HG02588 (cell line): ENCODE measurements around the gene SPG7.
A peak's percentile ranks its signal among the peaks of the same experiment; 100 is the strongest.

Experiments
- ATAC-seq: cut with Tn5 transposase; IDR thresholded peaks from one replicate; pipeline ENCODE4 v1.9.1; 2021; ENCODE audit warnings: mild to moderate bottlenecking, moderate library complexity; ENCODE audit not compliant: unreplicated experiment

SPG7 gene

DNA sequence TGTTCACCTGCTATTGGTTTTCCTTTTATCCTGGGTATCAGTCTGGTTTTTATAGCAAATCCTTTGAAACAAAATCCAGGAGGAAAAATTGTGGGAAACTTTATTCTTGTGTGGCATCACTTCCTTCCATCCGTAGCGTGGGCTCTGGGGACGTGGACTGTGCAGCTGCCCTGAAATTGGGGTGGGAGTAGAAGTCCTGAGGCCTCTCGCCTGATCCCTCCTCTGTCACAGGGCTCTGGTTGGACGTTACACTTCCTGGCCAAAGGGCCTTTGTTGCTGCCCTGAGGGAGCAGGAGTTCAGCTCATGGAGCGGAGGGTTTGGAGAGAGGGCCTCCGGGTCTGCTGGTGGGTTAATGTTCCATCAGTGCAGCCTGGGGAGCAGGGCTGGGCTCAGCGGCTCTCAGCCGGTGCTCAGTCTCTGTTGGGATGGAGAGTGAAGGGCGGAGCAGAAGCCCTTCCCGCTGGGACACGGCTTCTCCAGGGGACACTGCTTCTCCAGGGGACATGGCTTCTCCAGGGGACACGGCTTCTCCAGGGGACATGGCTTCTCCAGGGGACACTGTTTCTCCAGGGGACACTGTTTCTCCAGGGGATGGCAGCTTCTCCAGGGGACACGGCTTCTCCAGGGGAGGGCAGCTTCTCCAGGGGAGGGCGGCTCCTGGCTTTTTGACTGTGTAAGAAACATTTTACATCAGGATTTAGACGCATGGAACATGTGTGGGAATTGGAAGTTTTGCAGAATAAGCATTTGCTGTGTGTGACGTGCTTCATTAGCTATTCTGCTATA is 37.0 kb downstream of the SPG7 start:
- ATAC-seq, result no peak

DNA sequence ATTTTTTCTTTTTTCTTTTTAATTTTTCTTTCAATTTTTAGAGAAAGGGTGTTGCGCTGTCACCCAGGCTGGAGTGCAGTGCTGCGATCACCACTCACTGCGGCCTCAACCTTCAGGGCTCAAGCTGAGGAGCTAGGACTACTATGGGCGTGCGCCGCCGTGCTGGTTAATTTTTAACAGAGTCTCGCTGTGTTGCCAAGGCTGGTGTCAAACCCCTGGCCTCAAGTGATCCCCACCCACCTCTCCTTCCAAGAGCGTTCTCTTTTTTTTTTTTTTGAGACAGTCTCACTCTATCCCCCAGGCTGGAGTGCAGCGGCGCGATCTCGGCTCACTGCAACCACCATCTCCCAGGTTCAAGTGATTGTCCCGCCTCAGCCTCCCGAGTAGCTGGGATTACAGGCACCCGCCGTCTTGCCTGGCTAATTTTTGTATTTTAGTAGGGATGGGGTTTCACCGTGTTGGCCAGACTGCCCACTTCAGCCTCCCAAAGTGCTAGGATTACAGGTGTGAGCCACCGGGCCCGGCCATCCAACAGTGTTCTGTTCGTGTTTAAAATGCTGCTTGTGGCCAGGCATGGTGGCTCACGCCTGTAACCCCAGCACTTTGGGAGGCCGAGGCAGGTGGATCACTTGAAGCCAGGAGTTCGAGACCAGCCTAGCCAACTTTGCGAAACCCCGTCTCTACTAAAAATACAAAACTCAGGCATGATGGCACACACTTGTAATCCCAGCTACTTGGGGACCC is 37.8 kb downstream of the SPG7 start:
- no peak for ATAC-seq

DNA sequence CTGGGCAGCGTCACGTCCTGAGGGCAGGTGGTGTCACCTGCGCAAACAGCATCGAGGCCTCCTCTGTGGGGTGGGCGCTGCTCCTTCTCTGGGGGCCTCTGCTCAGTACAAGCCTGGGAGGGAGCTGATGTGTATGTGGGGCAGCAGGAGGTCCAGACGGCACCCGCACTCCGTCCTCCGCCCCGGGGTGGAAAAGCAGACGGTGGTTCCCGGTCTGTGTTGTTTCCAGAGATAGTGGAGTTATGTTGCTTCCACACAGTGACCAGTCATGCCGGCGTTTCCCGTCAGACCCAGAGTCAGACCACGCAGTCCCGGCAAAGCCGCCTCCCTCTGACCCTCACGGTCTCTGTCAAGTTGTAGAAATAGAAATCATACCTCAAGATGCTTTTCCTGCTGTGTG is 38.6 kb downstream of the SPG7 start:
- ATAC-seq, result no peak

DNA sequence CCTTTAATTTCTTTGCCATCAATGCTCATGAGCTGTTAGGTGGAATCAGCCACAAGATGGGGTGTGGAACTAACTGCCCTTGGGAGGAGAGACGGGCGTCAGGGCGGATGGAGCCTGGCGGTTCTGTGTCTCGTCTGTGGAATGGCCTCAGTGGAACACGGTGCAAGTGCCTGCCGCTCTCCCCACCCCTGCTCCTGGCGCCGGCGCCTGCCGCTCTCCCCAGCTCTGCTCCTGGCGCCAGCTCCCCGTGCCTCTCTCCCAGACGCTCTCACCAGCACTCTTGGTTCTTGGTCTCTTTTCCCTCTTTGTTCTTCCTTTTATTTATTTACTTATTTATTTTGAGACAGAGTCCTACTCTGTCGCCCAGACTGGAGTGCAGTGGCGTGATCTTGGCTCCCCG is 39.1 kb downstream of the SPG7 start:
- no peak for ATAC-seq

DNA sequence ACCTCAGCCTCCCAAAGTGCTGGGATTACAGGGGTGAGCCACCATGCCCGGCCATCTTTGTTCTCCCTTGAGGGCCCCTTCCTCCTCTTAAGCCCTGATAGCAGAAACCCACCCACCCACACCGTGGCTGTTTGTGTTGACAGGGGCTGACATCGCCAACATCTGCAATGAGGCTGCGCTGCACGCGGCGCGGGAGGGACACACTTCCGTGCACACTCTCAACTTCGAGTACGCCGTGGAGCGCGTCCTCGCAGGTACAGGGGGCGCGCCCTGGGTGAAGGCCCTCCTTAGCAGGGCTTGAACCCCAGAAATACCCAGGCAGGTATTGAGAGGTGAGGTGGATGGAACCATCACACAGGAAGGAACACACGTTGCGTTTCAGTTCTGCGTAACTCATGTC is 39.7 kb downstream of the SPG7 start:
- ATAC-seq, result no peak

DNA sequence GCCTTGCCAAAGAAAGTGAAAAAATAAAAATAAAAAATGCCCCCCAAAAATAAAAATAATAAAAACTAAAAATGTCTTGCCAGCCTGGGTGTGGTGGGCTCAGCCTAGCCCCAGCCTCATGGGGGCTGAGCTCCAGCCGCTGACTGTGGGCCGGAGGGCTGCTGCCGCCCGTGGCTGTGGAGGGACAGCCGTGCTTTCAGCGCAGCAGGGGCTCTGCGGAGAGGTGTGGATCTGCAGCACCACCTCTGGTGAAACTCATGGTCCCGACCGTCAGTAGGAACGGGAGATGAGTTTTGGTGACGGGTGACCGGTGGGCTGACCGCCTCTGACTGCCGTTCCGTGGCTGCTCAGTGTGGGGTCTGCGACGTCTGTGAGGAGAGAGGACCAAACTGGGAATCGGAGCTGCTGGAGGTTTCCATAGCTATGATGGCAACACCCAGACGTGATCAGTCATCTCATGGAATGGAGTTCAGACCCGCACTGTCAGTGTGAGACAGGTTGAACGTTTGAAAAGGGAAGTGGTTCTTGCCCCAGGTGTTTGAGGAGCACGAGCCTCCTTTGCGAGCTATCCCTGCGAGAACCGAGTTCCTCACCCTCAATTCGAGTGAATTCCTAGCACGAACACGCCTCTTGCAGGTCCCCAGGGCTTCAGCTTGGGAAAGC is 40.3 kb downstream of the SPG7 start:
- ATAC-seq, result no peak

DNA sequence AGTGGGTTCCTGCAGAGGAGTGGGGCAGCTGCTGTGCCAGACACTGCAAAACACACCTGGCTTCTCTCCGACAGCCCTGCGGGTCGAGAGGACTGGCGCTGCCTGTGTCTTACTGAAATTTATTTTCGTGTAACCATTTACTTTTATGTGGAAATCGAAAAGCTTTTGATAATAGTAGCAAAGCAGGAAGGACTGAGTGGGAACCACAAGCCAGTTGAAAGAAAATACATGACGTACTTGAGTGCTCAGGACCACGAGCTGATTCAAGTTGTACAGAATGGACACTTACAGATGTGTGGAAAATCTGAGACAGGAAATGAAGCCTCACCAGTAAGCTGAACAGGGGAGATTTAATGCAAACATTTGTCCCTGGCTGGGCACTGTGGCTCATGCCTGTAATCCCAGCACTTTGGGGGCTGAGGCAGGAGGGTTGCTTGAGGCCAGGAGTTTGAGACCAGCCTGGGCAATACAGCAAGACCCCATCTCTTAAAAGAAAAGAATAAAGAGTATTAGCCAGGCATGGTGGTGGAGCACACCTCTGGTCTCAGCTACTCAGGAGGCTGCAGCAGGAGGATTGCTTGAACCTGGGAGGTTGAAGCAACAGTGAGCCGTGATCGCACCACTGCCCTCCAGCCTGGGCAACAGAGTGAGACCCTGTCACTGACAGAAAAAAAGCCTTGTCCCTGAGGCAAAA is 41.0 kb downstream of the SPG7 start:
- no peak for ATAC-seq

DNA sequence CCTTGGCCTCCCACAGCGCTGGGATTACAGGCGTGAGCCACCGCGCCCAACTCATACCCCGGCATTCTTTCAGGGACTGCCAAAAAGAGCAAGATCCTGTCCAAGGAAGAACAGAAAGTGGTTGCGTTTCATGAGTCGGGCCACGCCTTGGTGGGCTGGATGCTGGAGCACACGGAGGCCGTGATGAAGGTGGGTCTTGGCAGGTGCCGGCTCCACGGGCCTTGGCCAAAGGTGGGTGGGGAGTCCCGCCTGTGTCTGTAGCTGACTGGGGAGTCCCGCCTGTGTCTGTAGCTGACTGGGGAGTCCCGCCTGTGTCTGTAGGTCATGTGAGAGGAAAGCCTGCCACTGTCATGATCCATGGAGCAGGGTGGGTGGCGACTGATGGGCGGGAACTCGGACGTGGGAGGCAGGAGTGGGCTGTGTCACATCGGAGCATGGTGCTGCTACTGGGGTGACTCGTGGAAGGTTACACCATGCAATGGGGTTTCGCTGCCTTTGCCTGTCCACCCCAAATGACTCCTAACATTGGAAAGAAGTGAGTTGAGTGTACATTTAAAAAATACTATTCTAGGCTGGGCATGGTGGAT is 42.3 kb downstream of the SPG7 start:
- ATAC-seq, result no peak

DNA sequence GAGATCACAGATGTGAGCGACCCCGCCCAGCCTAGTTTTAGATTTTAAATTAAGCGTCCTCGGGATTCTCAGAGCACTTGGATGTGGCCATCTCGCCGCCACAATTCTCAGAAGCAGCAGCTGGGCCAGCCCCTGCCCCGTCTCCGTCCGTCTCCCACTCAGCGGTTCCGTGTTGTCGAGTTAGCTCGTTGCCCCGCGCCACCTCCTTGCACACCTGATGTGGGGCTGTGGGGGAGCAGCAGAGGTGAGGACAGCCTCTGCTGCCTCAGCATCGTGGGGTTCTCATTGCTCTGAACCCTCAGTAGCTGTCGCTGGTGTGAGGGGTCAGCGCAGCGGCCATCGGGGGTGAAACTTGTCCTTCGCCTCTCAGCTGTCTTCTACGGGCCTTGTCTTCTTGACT is 44.1 kb downstream of the SPG7 start:
- no peak for ATAC-seq

DNA sequence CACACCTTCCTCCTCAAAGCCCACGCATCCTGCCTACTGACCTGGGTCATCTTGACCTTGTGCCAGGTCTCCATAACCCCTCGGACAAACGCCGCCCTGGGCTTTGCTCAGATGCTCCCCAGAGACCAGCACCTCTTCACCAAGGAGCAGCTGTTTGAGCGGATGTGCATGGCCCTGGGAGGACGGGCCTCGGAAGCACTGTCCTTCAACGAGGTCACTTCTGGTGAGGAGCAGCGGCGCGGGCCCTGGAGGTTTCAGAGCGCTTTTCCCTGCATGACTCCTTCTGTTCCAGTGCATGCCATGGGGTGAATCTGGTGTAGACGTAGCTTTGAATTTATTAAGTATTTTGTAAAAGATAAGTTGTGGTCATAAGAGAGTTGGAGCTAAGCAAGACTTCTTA is 44.7 kb downstream of the SPG7 start:
- no peak for ATAC-seq

DNA sequence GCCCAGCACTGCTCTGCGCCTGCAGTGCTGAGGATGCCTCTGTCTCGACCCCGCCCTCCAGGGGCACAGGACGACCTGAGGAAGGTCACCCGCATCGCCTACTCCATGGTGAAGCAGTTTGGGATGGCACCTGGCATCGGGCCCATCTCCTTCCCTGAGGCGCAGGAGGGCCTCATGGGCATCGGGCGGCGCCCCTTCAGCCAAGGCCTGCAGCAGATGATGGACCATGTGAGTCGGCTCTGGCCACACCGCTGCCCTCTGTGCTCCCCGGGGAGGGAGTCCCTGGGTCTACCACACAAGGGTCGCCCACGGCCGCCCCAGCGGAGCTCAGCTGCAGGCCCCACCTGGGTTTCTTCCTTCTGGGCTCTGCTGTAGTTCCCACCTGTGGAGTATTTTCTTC is 45.5 kb downstream of the SPG7 start:
- no peak for ATAC-seq

DNA sequence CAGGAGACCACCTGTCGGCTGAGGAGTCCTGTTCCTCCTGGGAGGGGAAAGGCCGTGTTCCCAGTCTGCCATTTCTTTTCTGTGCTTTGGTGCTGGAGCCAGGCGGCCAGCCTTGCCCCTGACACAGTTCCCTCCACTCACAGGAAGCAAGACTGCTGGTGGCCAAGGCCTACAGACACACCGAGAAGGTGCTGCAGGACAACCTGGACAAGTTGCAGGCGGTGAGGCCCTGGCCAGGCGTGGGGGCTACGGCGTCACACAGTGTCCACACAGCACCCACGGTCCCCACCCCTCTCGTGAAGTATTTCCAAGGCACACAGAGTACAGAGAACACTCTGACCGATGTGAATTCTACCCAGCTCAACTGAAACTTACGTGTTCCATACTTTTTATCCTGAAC is 46.1 kb downstream of the SPG7 start:
- no peak for ATAC-seq

DNA sequence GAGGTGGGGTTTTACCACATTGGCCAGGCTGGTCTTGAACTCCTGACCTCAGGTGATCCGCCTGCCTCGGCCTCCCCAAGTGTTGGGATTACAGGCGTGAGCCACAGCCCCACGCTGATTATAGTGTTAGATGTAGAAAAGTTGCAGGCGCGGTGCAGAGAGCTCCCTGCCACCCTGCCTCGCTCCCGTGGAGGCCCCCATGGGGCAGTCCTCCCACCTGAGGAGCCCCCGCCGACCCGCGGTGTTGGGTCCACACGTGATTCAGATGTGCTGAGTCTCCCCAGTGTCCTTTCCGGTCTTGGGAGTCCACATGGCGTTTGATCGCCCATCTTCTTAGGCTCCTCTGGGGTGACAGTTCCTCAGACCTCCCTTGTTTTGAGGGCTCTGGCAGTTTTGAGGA is 47.1 kb downstream of the SPG7 start:
- no peak for ATAC-seq

DNA sequence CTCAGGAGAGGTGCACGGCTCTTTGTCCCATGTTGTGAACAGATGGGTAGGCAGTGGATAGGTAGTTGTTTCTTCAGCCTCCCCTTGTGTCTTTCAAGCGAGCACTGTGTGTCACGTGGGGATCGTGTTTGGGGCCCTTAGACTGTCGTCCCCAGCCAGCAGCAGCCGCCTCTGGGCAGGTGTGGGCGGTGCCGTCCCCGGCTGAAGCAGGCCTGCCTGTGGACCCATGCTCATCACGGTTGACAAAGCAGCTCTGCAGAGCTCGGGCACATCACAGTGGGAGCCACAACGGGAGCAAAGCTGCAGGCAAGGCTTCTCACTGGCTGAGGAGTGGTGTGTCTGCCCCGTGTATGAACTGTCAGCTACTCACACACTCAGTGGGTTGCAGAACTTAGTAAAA is 47.6 kb downstream of the SPG7 start:
- no peak for ATAC-seq

DNA sequence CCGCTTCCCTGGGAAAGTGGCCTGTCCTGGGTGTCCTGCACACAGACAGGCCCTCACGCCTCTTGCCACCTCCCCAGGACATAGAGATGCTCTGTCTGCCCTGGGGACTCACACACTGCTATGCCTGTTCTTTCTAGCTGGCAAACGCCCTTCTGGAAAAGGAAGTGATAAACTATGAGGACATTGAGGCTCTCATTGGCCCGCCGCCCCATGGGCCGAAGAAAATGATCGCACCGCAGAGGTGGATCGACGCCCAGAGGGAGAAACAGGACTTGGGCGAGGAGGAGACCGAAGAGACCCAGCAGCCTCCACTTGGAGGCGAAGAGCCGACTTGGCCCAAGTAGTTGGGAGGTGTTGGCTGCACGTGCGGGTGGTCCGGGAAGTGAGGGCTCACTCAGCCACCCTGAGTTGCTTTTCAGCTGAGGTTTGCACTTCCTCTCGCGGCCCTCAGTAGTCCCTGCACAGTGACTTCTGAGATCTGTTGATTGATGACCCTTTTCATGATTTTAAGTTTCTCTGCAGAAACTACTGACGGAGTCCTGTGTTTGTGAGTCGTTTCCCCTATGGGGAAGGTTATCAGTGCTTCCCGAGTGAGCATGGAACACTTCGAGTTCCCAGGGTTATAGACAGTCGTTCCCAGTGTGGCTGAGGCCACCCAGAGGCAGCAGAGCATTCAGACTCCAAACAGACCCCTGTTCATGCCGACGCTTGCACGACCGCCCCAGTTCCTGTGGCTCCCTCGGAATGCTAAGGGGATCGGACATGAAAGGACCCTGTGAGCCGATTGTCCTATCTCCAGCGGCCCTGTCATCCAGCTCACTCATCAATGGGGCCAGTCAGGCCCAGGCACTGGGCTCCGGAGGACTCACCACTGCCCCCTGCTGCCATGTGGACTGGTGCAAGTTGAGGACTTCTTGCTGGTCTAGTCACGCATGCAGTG is 48.8 kb downstream of the SPG7 start:
- no peak for ATAC-seq

DNA sequence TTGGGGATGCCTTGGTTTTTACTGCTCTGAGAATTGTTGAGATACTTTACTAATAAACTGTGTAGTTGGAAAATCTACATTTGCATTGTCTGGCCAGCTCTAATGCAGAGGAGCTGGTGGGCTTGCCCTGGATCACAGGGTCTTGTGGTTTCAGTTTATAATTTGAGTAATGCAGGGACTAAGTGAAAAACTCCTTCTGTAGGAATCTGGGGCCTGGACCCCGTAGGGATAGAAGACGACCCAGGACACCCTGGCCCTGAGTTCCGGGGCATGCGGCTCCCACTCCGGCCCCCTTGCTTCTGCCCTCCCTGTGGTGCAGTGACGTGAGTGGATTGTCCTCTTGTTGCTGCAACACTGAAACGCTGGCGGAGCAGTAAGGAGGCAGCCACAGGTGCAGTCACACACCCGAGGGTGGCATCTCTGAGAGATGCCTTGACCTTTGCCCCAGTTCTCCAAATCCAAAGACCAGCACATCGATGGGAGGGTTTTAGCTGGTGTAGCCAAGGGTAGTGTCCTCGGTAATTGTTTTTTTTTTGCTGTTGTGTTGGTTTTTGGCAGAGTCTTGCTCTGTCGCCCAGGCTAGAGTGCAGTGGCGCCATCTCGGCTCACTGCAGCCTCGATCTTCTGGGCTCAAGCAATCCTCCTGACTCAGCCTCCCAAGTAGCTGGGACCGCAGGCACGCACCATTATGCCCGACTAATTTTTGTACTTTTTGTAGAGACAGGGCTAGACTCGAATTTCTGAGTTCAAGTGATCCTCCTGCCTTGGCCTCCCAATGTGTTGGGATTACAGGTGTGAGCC is 49.7 kb downstream of the SPG7 start:
- no peak for ATAC-seq

DNA sequence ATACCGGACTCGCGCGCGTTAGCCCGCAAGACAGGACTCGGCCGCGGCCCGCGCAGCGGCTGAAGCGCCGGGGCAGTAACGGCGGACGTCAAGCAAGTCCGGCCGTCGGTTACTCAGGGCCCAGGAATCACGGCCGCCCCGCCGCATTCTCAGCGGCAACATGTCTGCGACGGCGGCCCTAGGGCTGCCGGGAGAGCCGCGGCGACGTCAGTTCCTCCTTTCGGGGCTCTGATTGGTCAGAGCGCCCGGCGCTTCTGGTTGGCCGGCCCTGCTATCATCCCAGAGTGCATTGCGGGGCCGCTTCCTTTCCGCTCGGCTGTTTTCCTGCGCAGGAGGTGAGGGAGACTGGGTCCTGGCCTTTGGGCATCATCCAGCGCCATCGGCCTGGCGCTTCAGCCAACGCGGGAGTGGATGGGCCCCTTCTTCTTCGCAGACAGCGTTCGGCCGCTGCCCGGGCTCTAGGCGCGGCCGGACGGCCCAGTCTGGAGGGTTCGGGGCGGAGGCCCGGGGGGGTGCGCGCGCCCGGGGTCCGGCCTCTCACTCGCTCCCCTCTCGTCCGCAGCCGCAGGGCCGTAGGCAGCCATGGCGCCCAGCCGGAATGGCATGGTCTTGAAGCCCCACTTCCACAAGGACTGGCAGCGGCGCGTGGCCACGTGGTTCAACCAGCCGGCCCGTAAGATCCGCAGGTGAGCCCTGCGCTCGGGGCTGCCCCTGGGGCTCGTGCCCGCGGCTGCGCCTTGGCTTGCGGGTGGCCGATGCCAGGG is 52.4 kb downstream of the SPG7 start, which contains the start of gene RPL13:
TSS of gene RPL13 (plus strand) at position 305 of the 764 bp plus-strand sequence. CDS start at position 583, 278 bp downstream.
- peak; percentile 83 for ATAC-seq
